GM12878 (cell line): ENCODE results near the gene MRPL21. TPM values are rescaled to one million over a fixed set of nuclear protein-coding genes. Genes with fewer than 3 reads are reported as not detected.
A peak's percentile ranks its signal among the peaks of the same experiment; 100 is the strongest.
"Not testable (repeated sequence)": the region's sequence is repeated elsewhere in the genome, so short reads cannot be mapped to it uniquely, and the experiment has no call there.

Experiments used
- ATAC-seq: fragments of 200-7000 bp; cut with Tn5 transposase; 3 replicates; pipeline ENCODE4 v1.9.1; 2020; ENCODE audit warnings: mild to moderate bottlenecking, moderate library complexity
- BruUV-seq: library from RNA; stranded (reverse); fragments of 400-500 nt; replicated peaks from 2 replicates; lab custom pipeline; 2021; lab: Mats Ljungman, UMichigan
- CTCF ChIA-PET: fragments of 300-600 bp; sonication (Branson Sonifier 250); formaldehyde crosslinking; extraction: SDS; loops from one replicate; lab custom pipeline; 2021; ENCODE audit warnings: inconsistent platforms; lab: Yijun Ruan, JAX
- POLR2A ChIA-PET: fragments of 350-600 bp; formaldehyde crosslinking; extraction: SDS; loops from one replicate; lab custom pipeline; 2021; ENCODE audit warnings: inconsistent platforms; lab: Charles Lee
- RAD21 ChIA-PET: fragments of 300-600 bp; sonication (Branson Sonifier 250); formaldehyde crosslinking; loops from one replicate; lab custom pipeline; 2023; ENCODE audit warnings: antibody characterized with exemption; ENCODE audit not compliant: unreplicated experiment; lab: Charles Lee
- SMC1A ChIA-PET: fragments of 300-600 bp; sonication (Branson Sonifier 250); formaldehyde crosslinking; loops from one replicate; lab custom pipeline; 2023; ENCODE audit not compliant: unreplicated experiment, uncharacterized antibody; lab: Charles Lee
- DNase-seq: peaks from one replicate; pipeline ENCODE4 v3.0.0-alpha.2; 2011; ENCODE audit warnings: low read depth, low spot score
- FAIRE-seq: peaks from 3 replicates; lab custom pipeline; 2011; peaks lifted over from hg19 to GRCh38; lab: Jason Lieb, UNC
- H2AFZ ChIP-seq: 2 replicates; pipeline ENCODE4 v1.6.0; 2011; ENCODE audit warnings: low read depth, low read length, control low read depth; ENCODE audit not compliant: control insufficient read depth
- H3K27ac ChIP-seq: 2 replicates; pipeline ENCODE4 v1.5.1; 2011; ENCODE audit warnings: control low read depth; ENCODE audit not compliant: control insufficient read depth, insufficient read depth
- H3K27me3 ChIP-seq, 2 experiments: replicated peaks in 1 of 2; 2 replicates each; pipeline versions ENCODE4 v1.6.0 to v1.6.1; 2011; ENCODE audit warnings: low read length in 1 of 2; ENCODE audit not compliant: control insufficient read depth in 2 of 2, insufficient read depth in 2 of 2
- H3K36me3 ChIP-seq, 2 experiments: 2 replicates each; pipeline ENCODE4 v1.5.1; 2011; ENCODE audit warnings: low read length in 1 of 2; ENCODE audit not compliant: control insufficient read depth in 2 of 2, insufficient read depth in 2 of 2
- H3K4me1 ChIP-seq: 2 replicates; pipeline ENCODE4 v1.6.1; 2011; ENCODE audit warnings: mild to moderate bottlenecking, low read length, moderate library complexity, mixed read lengths; ENCODE audit not compliant: control insufficient read depth, insufficient read depth
- H3K4me2 ChIP-seq: 2 replicates; pipeline ENCODE4 v1.6.0; 2011; ENCODE audit warnings: control low read depth; ENCODE audit not compliant: control insufficient read depth, insufficient read depth
- H3K4me3 ChIP-seq: fragments of 200-600 bp; sonication (generic); 2 replicates; pipeline ENCODE4 v1.5.1; 2016
- H3K79me2 ChIP-seq: 2 replicates; pipeline ENCODE4 v1.6.0; 2011; ENCODE audit warnings: low read length; ENCODE audit not compliant: control insufficient read depth, insufficient read depth
- H3K9ac ChIP-seq: 2 replicates; pipeline ENCODE4 v1.8.0; 2011; ENCODE audit warnings: low read length, control low read depth, mixed read lengths; ENCODE audit not compliant: control insufficient read depth, insufficient read depth
- H3K9me3 ChIP-seq: replicated peaks from 3 replicates; pipeline ENCODE4 v1.5.1; 2011; ENCODE audit warnings: mild to moderate bottlenecking, low read length; ENCODE audit not compliant: control insufficient read depth, insufficient read depth
- H4K20me1 ChIP-seq: 2 replicates; pipeline ENCODE4 v1.6.0; 2011; ENCODE audit not compliant: control insufficient read depth, insufficient read depth
- CTCF ChIP-seq, 3 experiments: IDR thresholded peaks in 2 of 3; conservative IDR thresholded peaks in 1 of 3; 2 replicates each; pipeline ENCODE4 v1.5.1; 2011; ENCODE audit warnings: low read depth in 3 of 3, low read length in 3 of 3, mild to moderate bottlenecking in 3 of 3, control low read depth in 2 of 3, moderate library complexity in 2 of 3, inconsistent platforms in 1 of 3, mixed read lengths in 1 of 3; ENCODE audit not compliant: control insufficient read depth in 2 of 3, insufficient read depth in 1 of 3; ENCODE audit errors: extremely low read depth in 1 of 3
- POLR2AphosphoS5 ChIP-seq: IDR thresholded peaks from 2 replicates; pipeline ENCODE4 v1.6.1; 2011; ENCODE audit warnings: mild to moderate bottlenecking, low read length, inconsistent platforms
- TBL1XR1 ChIP-seq: IDR thresholded peaks from 2 replicates; pipeline ENCODE4 v1.6.1; 2012; ENCODE audit warnings: low read depth, low read length, improper control_type of control experiment
- ZBTB33 ChIP-seq: fragments of 450-650 bp; IDR thresholded peaks from 2 replicates; pipeline ENCODE4 v1.6.1; 2017; ENCODE audit warnings: mild to moderate bottlenecking
- WGBS: methylation state at CpG from one replicate; pipeline ENCODE4 v1.1.6; 2016; ENCODE audit warnings: low lambda C conversion rate; ENCODE audit not compliant: insufficient replicate concordance, insufficient coverage; ENCODE audit errors: missing lambda C conversion rate; 5-methylcytosine and 5-hydroxymethylcytosine counted together
- in situ Hi-C: fragments of 300-500 bp; cut with MboI; formaldehyde crosslinking; loops from 9 replicates; pipeline ENCODE4 v1.14.3; 2018; ENCODE audit warnings: mixed read lengths
- intact Hi-C: fragments of 100-400 bp; cut with micrococcal nuclease; formaldehyde crosslinking; loops from one replicate; pipeline ENCODE4 v1.14.2; 2022; ENCODE audit not compliant: unreplicated experiment
- polyA plus RNA-seq, 11 experiments: library from polyadenylated mRNA; depleted of rRNA in 4 of 11; unstranded in 6 of 11; stranded (reverse) in 5 of 11; fragments of >200 nt; fragmentation: Nextera tagmentation in 4 of 11; fragmentation: Illumina TruSeq in 1 of 11; extraction: Ambion mirVana in 4 of 11; extraction: Trizol in 1 of 11; gene quantifications; 1 replicate in 1 of 11; 2 replicates in 10 of 11; pipeline versions ENCODE4 v1.2.1 to v1.2.3, GENCODE V29; 2011 to 2016; ENCODE audit warnings: inconsistent platforms in 2 of 11, missing spikeins in 2 of 11, low read depth in 1 of 11
- total RNA-seq, 4 experiments: library from RNA; depleted of rRNA in 3 of 4; stranded (reverse); fragments of >200 nt in 3 of 4; fragmentation: Illumina TruSeq in 1 of 4; extraction: Trizol in 1 of 4; gene quantifications; 2 replicates each; pipeline versions ENCODE4 v1.2.1 to v1.2.3, GENCODE V29; 2013 to 2021

MRPL21 gene
- total and polyA plus RNA-seq, 10 of the 15 experiments (the other 5 are each of a cell fraction or from before 2014, with no cell fraction given): 86.6 to 283 (median 130) TPM

- no peak for FAIRE-seq
- TF ChIP-seq TBL1XR1 (no peak), CTCF (IDR thresholded peaks at IDR 0.05 in 2 of 3, conservative IDR thresholded peaks at IDR 0.05 in 1 of 3; ENCODE audit: control insufficient read depth in 2 of 3, extremely low read depth in 1 of 3, insufficient read depth in 1 of 3, low read depth in 3 of 3, low read length in 3 of 3) (0 out of 6 replicates have a peak, but pooled peaks of 1 of the 3 experiments have one; percentile 15), ZBTB33 (peak; percentile 98), POLR2AphosphoS5 (0 out of 2 replicates have a peak, but pooled peaks have one; percentile 26)
- intact Hi-C loops: no loop called here
- Histone ChIP-seq H3K27me3 (no peaks in the 10 kb centered on the region), H3K9ac (no peak overlapping the region), H3K27ac (no peak overlapping the region), H3K9me3 (no peaks in the 10 kb centered on the region), H3K79me2 (no peaks in the 10 kb centered on the region), H2AFZ (no peak overlapping the region), H3K4me2 (no peak overlapping the region), H3K36me3 (peaks cover 5 to 23% of the 10 kb centered on the region in 2 experiments; a peak in 3 of 4 replicates), H3K4me3 (no peak overlapping the region), H4K20me1 (no peaks in the 10 kb centered on the region), H3K4me1 (no peaks in the 10 kb centered on the region)
- no TSS peak for BruUV-seq
- ChIA-PET RAD21 (no interaction called here), SMC1A (no interaction called here), POLR2A (no interaction called here), CTCF (interaction anchor here (0.9 kb wide), 1 partner anchor 13 kb away, joined by 3 read pairs; the partner anchor contains the start of genes IGHMBP2 and MRPL21)
- no peak for DNase-seq
- no peak; the same call in 2 of the 3 replicates for ATAC-seq
- 90% methylated on average over 18 of the region's 18 CpGs for WGBS
- in situ Hi-C loops: no loop called here
Measured at GRCh38 chr11:68889948-68890446, 13.6 kb downstream of the MRPL21 start.

- H3K9ac ChIP-seq, ATAC-seq, H3K27me3 ChIP-seq, SMC1A ChIA-PET, H3K27ac ChIP-seq, BruUV-seq, H4K20me1 ChIP-seq, H2AFZ ChIP-seq, in situ Hi-C loops, H3K4me1 ChIP-seq, POLR2A ChIA-PET, H3K4me2 ChIP-seq, DNase-seq, H3K4me3 ChIP-seq, RAD21 ChIA-PET, H3K36me3 ChIP-seq, FAIRE-seq, CTCF ChIA-PET, intact Hi-C loops, H3K79me2 ChIP-seq, H3K9me3 ChIP-seq: not testable (repeated sequence)
- 90% methylated on average over 15 of the region's 15 CpGs for WGBS
Measured at GRCh38 chr11:68884827-68885226, 18.8 kb downstream of the MRPL21 start.
